Naive thymus-derived CD4-positive, alpha-beta T cell (primary cell): ENCODE data around the gene KMT2A. TPM values are rescaled to one million over a fixed set of nuclear protein-coding genes. Genes with fewer than 3 reads are reported as not detected.

Experiments used
- ATAC-seq: fragments of 150-1000 bp; cut with Tn5 transposase; 2 replicates; pipeline ENCODE4 v1.10.0; 2021; ENCODE audit warnings: mild to moderate bottlenecking, moderate library complexity
- CTCF ChIA-PET: fragments of 350-600 bp; sonication (Branson Sonifier 250); formaldehyde crosslinking; loops from one replicate; lab custom pipeline; 2021; ENCODE audit warnings: antibody characterized with exemption; lab: Charles Lee
- POLR2A ChIA-PET: fragments of 350-600 bp; sonication (Branson Sonifier 250); formaldehyde crosslinking; loops from one replicate; lab custom pipeline; 2021; ENCODE audit warnings: antibody characterized with exemption, inconsistent platforms; lab: Charles Lee
- DNase-seq, 9 donors: peaks; one replicate each; pipeline versions ENCODE4 v3.0.0 to v3.0.0-alpha.2; 2020 to 2022; ENCODE audit warnings: mixed read lengths in 1 of 9
- H3K27ac ChIP-seq: one replicate; pipeline ENCODE4 v1.7.0; 2013; ENCODE audit warnings: mild to moderate bottlenecking, low read depth, low read length, moderate library complexity
- H3K27me3 ChIP-seq, 2 donors: one replicate each; pipeline ENCODE4 v1.7.0; 2013; ENCODE audit warnings: low read length in 2 of 2, mild to moderate bottlenecking in 2 of 2, moderate library complexity in 2 of 2; ENCODE audit not compliant: control insufficient read depth in 2 of 2, insufficient read depth in 2 of 2
- H3K36me3 ChIP-seq, 3 experiments: 1 replicate in 2 of 3; 2 replicates in 1 of 3; pipeline ENCODE4 v1.7.0; 2013; ENCODE audit warnings: low read length in 3 of 3, mild to moderate bottlenecking in 3 of 3, moderate library complexity in 1 of 3; ENCODE audit not compliant: insufficient read depth in 3 of 3, control insufficient read depth in 2 of 3
- H3K4me1 ChIP-seq, 2 donors: one replicate each; pipeline ENCODE4 v1.7.0; 2013; ENCODE audit warnings: low read length in 2 of 2, mild to moderate bottlenecking in 2 of 2, moderate library complexity in 1 of 2; ENCODE audit not compliant: control insufficient read depth in 2 of 2, insufficient read depth in 2 of 2
- H3K4me3 ChIP-seq: 2 replicates; pipeline ENCODE4 v1.7.0; 2013; ENCODE audit warnings: mild to moderate bottlenecking, low read length
- H3K9me3 ChIP-seq, 3 experiments: 1 replicate in 2 of 3; 2 replicates in 1 of 3; pipeline ENCODE4 v1.7.0; 2013; ENCODE audit warnings: low read length in 3 of 3; ENCODE audit not compliant: control insufficient read depth in 2 of 3
- H3K27ac Mint-ChIP-seq, 9 donors: one replicate each; pipeline ENCODE4 v1.8.0; 2020 to 2022; ENCODE audit warnings: mixed read lengths in 9 of 9, mild to moderate bottlenecking in 8 of 9, moderate library complexity in 5 of 9, inconsistent platforms in 2 of 9
- H3K27me3 Mint-ChIP-seq, 5 donors: one replicate each; pipeline ENCODE4 v1.8.0; 2021 to 2022; ENCODE audit warnings: mixed read lengths in 5 of 5, mild to moderate bottlenecking in 1 of 5
- H3K36me3 Mint-ChIP-seq, 5 donors: one replicate each; pipeline ENCODE4 v1.8.0; 2020 to 2022; ENCODE audit warnings: mixed read lengths in 5 of 5, mild to moderate bottlenecking in 3 of 5, inconsistent platforms in 1 of 5
- H3K4me1 Mint-ChIP-seq, 7 donors: one replicate each; pipeline ENCODE4 v1.8.0; 2020 to 2022; ENCODE audit warnings: mixed read lengths in 7 of 7, mild to moderate bottlenecking in 3 of 7, inconsistent platforms in 1 of 7
- H3K4me3 Mint-ChIP-seq, 10 donors: one replicate each; pipeline ENCODE4 v1.8.0; 2020 to 2022; ENCODE audit warnings: mild to moderate bottlenecking in 10 of 10, mixed read lengths in 10 of 10, moderate library complexity in 6 of 10, inconsistent platforms in 2 of 10
- H3K9me3 Mint-ChIP-seq, 11 donors: one replicate each; pipeline ENCODE4 v1.8.0; 2020 to 2022; ENCODE audit warnings: mixed read lengths in 11 of 11, mild to moderate bottlenecking in 4 of 11, inconsistent platforms in 1 of 11, moderate library complexity in 1 of 11
- intact Hi-C, 2 donors: fragments of 100-400 bp; cut with micrococcal nuclease; formaldehyde crosslinking; loops; one replicate each; pipeline ENCODE4 v1.15.1; 2023
- polyA plus RNA-seq, 2 donors: library from polyadenylated mRNA; unstranded; fragments of 300-500 nt; fragmentation: Illumina TruSeq; gene quantifications; one replicate each; pipeline ENCODE4 v1.2.3, GENCODE V29; 2021
- total RNA-seq, 6 experiments: library from RNA in 5 of 6; stranded (reverse) in 5 of 6; gene quantifications; 1 replicate in 5 of 6; 2 replicates in 1 of 6; pipeline ENCODE4 v1.2.3 and lab custom pipeline; 2021 to 2026

The KMT2A gene
- total and polyA plus RNA-seq, 7 experiments from 2014 or later = 19.6 to 192 (median 160) TPM

- Histone ChIP-seq H3K4me1 (no peaks in the 10 kb centered on the region), H3K27me3 (no peaks in the 10 kb centered on the region), H3K9me3 (no peaks in the 10 kb centered on the region), H3K4me3 (no peak overlapping the region), H3K36me3 (no peaks in the 10 kb centered on the region), H3K27ac (no peak overlapping the region)
- Mint-ChIP-seq H3K9me3 (no peaks in the 10 kb centered on the region), H3K27me3 (peaks cover 0 to 22% (median 0%) of the 10 kb centered on the region in 5 donors), H3K27ac (no peak overlapping the region), H3K36me3 (peaks cover 0 to 3% (median 0%) of the 10 kb centered on the region in 5 donors), H3K4me1 (peaks cover 0 to 7% (median 0%) of the 10 kb centered on the region in 7 donors), H3K4me3 (no peak overlapping the region)
- ChIA-PET POLR2A (no interaction called here), CTCF (no interaction called here)
- no peak for ATAC-seq
- intact Hi-C loops = no loop called here
- DNase-seq = no peak
These were observed 8.6 kb upstream of the KMT2A start for GRCh38 chr11:118427707-118428106.

DNA sequence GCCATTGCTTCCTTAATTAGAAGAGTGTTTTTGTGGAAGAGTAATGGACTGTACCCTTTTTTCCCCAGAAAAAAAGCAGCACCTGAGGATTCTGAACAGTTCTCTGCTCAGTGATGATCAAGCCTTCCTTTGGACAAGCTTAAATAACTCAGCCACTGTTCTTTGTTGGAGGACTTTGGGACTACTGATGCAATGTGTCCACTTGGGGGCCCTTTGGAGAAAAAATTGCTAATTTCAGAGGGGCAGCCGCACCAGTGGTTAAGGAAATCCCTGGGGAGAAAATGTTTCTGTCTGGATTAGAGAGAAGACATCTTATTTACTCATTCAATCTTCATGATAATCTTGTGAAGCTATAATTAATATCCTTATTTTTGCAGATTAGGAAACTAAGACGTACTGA lies 5.3 kb upstream of the KMT2A start:
- no peak for ATAC-seq
- intact Hi-C loops = loop anchor here in 1 of 2 donors (5.0 to 10.0 kb wide), 2 partner anchors 36 to 426 kb away; no protein-coding TSS in a partner anchor
- CTCF ChIA-PET = interaction anchor here (0.6 to 0.7 kb wide), 3 partner anchors 15 to 361 kb away, joined by 3 to 4 read pairs (median 4); no protein-coding TSS in a partner anchor

DNA sequence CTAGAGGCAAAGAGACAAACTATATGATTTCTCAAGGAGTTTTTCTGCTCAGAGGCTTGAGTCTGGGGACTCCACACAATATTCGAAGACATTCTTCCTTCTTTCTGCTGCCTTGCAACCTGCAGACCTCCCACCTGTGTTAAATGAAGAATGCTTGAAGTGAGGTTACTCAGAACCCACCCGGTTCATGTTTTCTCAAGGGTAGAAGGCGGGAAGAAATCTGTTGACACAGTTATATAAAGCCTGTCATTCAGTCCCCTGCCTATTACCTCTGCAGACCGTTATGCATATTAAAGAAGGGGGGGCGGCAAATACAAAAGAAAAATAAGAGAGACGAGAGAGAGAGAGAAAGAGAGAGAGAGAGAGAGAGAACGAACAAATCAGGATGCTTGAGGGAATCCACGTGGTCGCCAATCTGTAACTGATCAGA lies 2.2 kb upstream of the KMT2A start:
- Mint-ChIP-seq H3K9me3 (peaks cover 0 to 4% (median 0%) of the 10 kb centered on the region in 11 donors), H3K36me3 (peaks cover 0 to 6% (median 0%) of the 10 kb centered on the region in 5 donors), H3K4me3 (peak overlapping the region; percentile 87 to 97 (median 94)), H3K4me1 (peaks cover 16 to 28% (median 19%) of the 10 kb centered on the region in 7 donors), H3K27me3 (peaks cover 0 to 11% (median 0%) of the 10 kb centered on the region in 5 donors), H3K27ac (peak overlapping the region; percentile 89 to 98 (median 94))
- peak overlapping the region; percentile 91 for H3K4me3 ChIP-seq
- DNase-seq = peak in 5 of 9 donors; percentile 39 to 59 (median 50)
- ChIA-PET POLR2A (interaction anchor here (1.2 to 3.0 kb wide), 6 partner anchors 10 to 357 kb away, joined by 4 to 31 read pairs (median 7); partner anchors contain the start of gene DDX6), CTCF (interaction anchor here (0.5 kb wide), 1 partner anchor 42 kb away, joined by 3 read pairs; no protein-coding TSS in a partner anchor)
- H3K27ac ChIP-seq = peak overlapping the region; percentile 99
- no peak for ATAC-seq
- H3K36me3 ChIP-seq = peaks cover 0 to 11% (median 0%) of the 10 kb centered on the region in 3 experiments
- H3K27me3 ChIP-seq = no peaks in the 10 kb centered on the region
- no peaks in the 10 kb centered on the region for H3K9me3 ChIP-seq
- peaks cover 5 to 10% of the 10 kb centered on the region in 2 donors for H3K4me1 ChIP-seq
- intact Hi-C loops = loop anchor here (2.0 to 10.0 kb wide), 3 partner anchors 15 to 429 kb away; no protein-coding TSS in a partner anchor

More for the DNA sequence above, 5.3 kb upstream of the KMT2A start:
- Histone ChIP-seq H3K27me3 (no peaks in the 10 kb centered on the region), H3K27ac (no peak overlapping the region), H3K9me3 (no peaks in the 10 kb centered on the region), H3K4me3 (no peak overlapping the region), H3K36me3 (peaks cover 0 to 3% (median 0%) of the 10 kb centered on the region in 3 experiments), H3K4me1 (peaks cover 0 to 6% of the 10 kb centered on the region in 2 donors)
- Mint-ChIP-seq H3K4me1 (peaks cover 10 to 23% (median 12%) of the 10 kb centered on the region in 7 donors), H3K4me3 (no peak overlapping the region), H3K27ac (no peak overlapping the region), H3K9me3 (peaks cover 0 to 1% (median 0%) of the 10 kb centered on the region in 11 donors), H3K36me3 (no peaks in the 10 kb centered on the region), H3K27me3 (peaks cover 0 to 22% (median 0%) of the 10 kb centered on the region in 5 donors)
- DNase-seq = no peak
- POLR2A ChIA-PET = interaction anchor here (0.7 to 1.2 kb wide), 3 partner anchors 9 to 29 kb away, joined by 3 to 4 read pairs (median 4); no protein-coding TSS in a partner anchor

- no peak for ATAC-seq
These were observed 1.6 kb upstream of the KMT2A start for GRCh38 chr11:118434553-118435289.

GRCh38 chr11:118435290-118435892 lies 901 bp upstream of the KMT2A start:
- peaks cover 0 to 11% (median 0%) of the 10 kb centered on the region in 3 experiments for H3K36me3 ChIP-seq

More at GRCh38 chr11:118434553-118435289, 1.6 kb upstream of the KMT2A start:
- Histone ChIP-seq H3K9me3 (no peaks in the 10 kb centered on the region), H3K4me3 (peak overlapping the region; percentile 91), H3K36me3 (peaks cover 0 to 11% (median 0%) of the 10 kb centered on the region in 3 experiments), H3K27me3 (no peaks in the 10 kb centered on the region), H3K27ac (peak overlapping the region; percentile 99), H3K4me1 (peaks cover 11 to 16% of the 10 kb centered on the region in 2 donors)
- peak overlapping the region; percentile 89 to 98 (median 94) for H3K27ac Mint-ChIP-seq
- ChIA-PET POLR2A (interaction anchor here (0.6 to 3.0 kb wide), 22 partner anchors 9 to 659 kb away, joined by 3 to 31 read pairs (median 4); partner anchors contain the start of genes ARCN1, DDX6, MPZL3 and TMEM25), CTCF (interaction anchor here (0.5 to 1.5 kb wide), 4 partner anchors 11 to 53 kb away, joined by 3 to 4 read pairs (median 4); no protein-coding TSS in a partner anchor)
- peaks cover 0 to 9% (median 0%) of the 10 kb centered on the region in 5 donors for H3K27me3 Mint-ChIP-seq
- intact Hi-C loops = loop anchor here (1.0 to 10.0 kb wide), 11 partner anchors 14 to 1202 kb away; partner anchors contain the start of genes BCL9L (in 2 of the 2), ATP5MG (in 1 of the 2), CENATAC (in 1 of the 2) and DPAGT1 (in 1 of the 2)
- peak overlapping the region; percentile 87 to 97 (median 94) for H3K4me3 Mint-ChIP-seq
- DNase-seq = peak in 8 of 9 donors; percentile 9 to 44 (median 24)
- H3K9me3 Mint-ChIP-seq = peaks cover 0 to 4% (median 0%) of the 10 kb centered on the region in 11 donors
- H3K36me3 Mint-ChIP-seq = peaks cover 0 to 9% (median 0%) of the 10 kb centered on the region in 5 donors
- peaks cover 22 to 33% (median 25%) of the 10 kb centered on the region in 7 donors for H3K4me1 Mint-ChIP-seq

More at GRCh38 chr11:118435290-118435892, 901 bp upstream of the KMT2A start:
- Mint-ChIP-seq H3K9me3 (peaks cover 0 to 4% (median 0%) of the 10 kb centered on the region in 11 donors), H3K4me1 (peaks cover 29 to 40% (median 31%) of the 10 kb centered on the region in 7 donors), H3K27me3 (peaks cover 0 to 9% (median 0%) of the 10 kb centered on the region in 5 donors), H3K4me3 (peak overlapping the region; percentile 87 to 97 (median 94)), H3K36me3 (peaks cover 0 to 10% (median 0%) of the 10 kb centered on the region in 5 donors), H3K27ac (peak overlapping the region; percentile 89 to 98 (median 94))
- DNase-seq (peak in 3 of 9 donors; percentile 40 to 73 (median 64)), ATAC-seq (peak; percentile 1)
- Histone ChIP-seq H3K27ac (peak overlapping the region; percentile 99), H3K9me3 (no peaks in the 10 kb centered on the region), H3K4me1 (peaks cover 17 to 23% of the 10 kb centered on the region in 2 donors), H3K4me3 (peak overlapping the region; percentile 91), H3K27me3 (no peaks in the 10 kb centered on the region)
- ChIA-PET CTCF (interaction anchor here (0.6 to 1.5 kb wide), 7 partner anchors 10 to 620 kb away, joined by 3 to 4 read pairs (median 4); no protein-coding TSS in a partner anchor), POLR2A (interaction anchor here (0.6 to 3.0 kb wide), 30 partner anchors 9 to 659 kb away, joined by 3 to 31 read pairs (median 4); partner anchors contain the start of genes ARCN1, ATP5MG, CD3D and CD3E)
- intact Hi-C loops = loop anchor here (1.0 to 10.0 kb wide), 10 partner anchors 13 to 1203 kb away; partner anchors contain the start of genes BCL9L (in 2 of the 2), ATP5MG (in 1 of the 2), CENATAC (in 1 of the 2) and DPAGT1 (in 1 of the 2)
